ENCODE data around the gene POC1B. TPM values are rescaled to one million over a fixed set of nuclear protein-coding genes. Genes with fewer than 3 reads are reported as not detected.

The POC1B gene
- total RNA-seq, 1 experiment from 2014 or later, result 14.1 TPM

- Mint-ChIP-seq H3K4me1 (ENCODE audit: low read depth, unreplicated experiment) (peaks cover 24% of the 10 kb centered on the region), H3K9me3 (ENCODE audit: unreplicated experiment) (no peaks in the 10 kb centered on the region), H3K4me3 (ENCODE audit: unreplicated experiment) (no peak overlapping the region), H3K27me3 (ENCODE audit: insufficient read depth, unreplicated experiment) (no peaks in the 10 kb centered on the region), H3K27ac (ENCODE audit: unreplicated experiment) (no peak overlapping the region), H3K36me3 (ENCODE audit: insufficient read depth, unreplicated experiment) (no peaks in the 10 kb centered on the region)
- Histone ChIP-seq H3K27me3 (replicated peaks; ENCODE audit: control insufficient read depth, insufficient read depth, low read length) (no peaks in the 10 kb centered on the region), H3K4me3 (ENCODE audit: low read depth, low read length) (no peak overlapping the region), H3K36me3 (ENCODE audit: control insufficient read depth, insufficient read depth, low read length) (no peaks in the 10 kb centered on the region), H3K4me1 (peaks cover 41% of the 10 kb centered on the region), H3K9me3 (no peaks in the 10 kb centered on the region)
- no TSS peak for BruUV-seq (replicated peaks)
- no peak for DNase-seq
- no peak for TF ChIP-seq CTCF (IDR thresholded peaks at IDR 0.05; ENCODE audit: insufficient read depth in 1 of 2, low read depth in 1 of 2, low read length in 1 of 2, severe bottlenecking in 1 of 2, unreplicated experiment in 1 of 2)
- ChIA-PET POLR2A (no interaction called here), CTCF (no interaction called here)
- intact Hi-C loops (cut with micrococcal nuclease; ENCODE audit: unreplicated experiment), result loop anchor here (5.0 kb wide), 1 partner anchor 41 kb away; the partner anchor contains the start of gene DUSP6
These were observed 132.2 kb downstream of the POC1B start for GRCh38 chr12:89393551-89394121.

- no peaks in the 10 kb centered on the region for H3K36me3 ChIP-seq (ENCODE audit: control insufficient read depth, insufficient read depth, low read length)
- Mint-ChIP-seq H3K36me3 (ENCODE audit: insufficient read depth, unreplicated experiment) (no peaks in the 10 kb centered on the region), H3K4me1 (ENCODE audit: low read depth, unreplicated experiment) (peaks cover 24% of the 10 kb centered on the region), H3K27me3 (ENCODE audit: insufficient read depth, unreplicated experiment) (no peaks in the 10 kb centered on the region), H3K27ac (ENCODE audit: unreplicated experiment) (no peak overlapping the region), H3K9me3 (ENCODE audit: unreplicated experiment) (no peaks in the 10 kb centered on the region), H3K4me3 (ENCODE audit: unreplicated experiment) (no peak overlapping the region)
- intact Hi-C loops (cut with micrococcal nuclease; ENCODE audit: unreplicated experiment), result loop anchor here (5.0 kb wide), 1 partner anchor 40 kb away; the partner anchor contains the start of gene DUSP6
- H3K27me3 ChIP-seq (replicated peaks; ENCODE audit: control insufficient read depth, insufficient read depth, low read length), result no peaks in the 10 kb centered on the region
- DNase-seq, result no peak
- no peak overlapping the region for H3K4me3 ChIP-seq (ENCODE audit: low read depth, low read length)
- no peaks in the 10 kb centered on the region for H3K9me3 ChIP-seq
- peaks cover 41% of the 10 kb centered on the region for H3K4me1 ChIP-seq
- BruUV-seq (replicated peaks), result no TSS peak
- ChIA-PET CTCF (no interaction called here), POLR2A (no interaction called here)
- TF ChIP-seq CTCF (IDR thresholded peaks at IDR 0.05; ENCODE audit: insufficient read depth in 1 of 2, low read depth in 1 of 2, low read length in 1 of 2, severe bottlenecking in 1 of 2, unreplicated experiment in 1 of 2), result no peak
These were observed 133.5 kb downstream of the POC1B start for GRCh38 chr12:89392391-89392790.

GRCh38 chr12:89391726-89392336, 134.0 kb downstream of the POC1B start:
- no peaks in the 10 kb centered on the region for H3K9me3 ChIP-seq
- TF ChIP-seq CTCF (IDR thresholded peaks at IDR 0.05; ENCODE audit: insufficient read depth in 1 of 2, low read depth in 1 of 2, low read length in 1 of 2, severe bottlenecking in 1 of 2, unreplicated experiment in 1 of 2), result no peak
- H3K27me3 Mint-ChIP-seq (ENCODE audit: insufficient read depth, unreplicated experiment), result no peaks in the 10 kb centered on the region
- H3K4me3 ChIP-seq (ENCODE audit: low read depth, low read length), result no peak overlapping the region
- ChIA-PET CTCF (no interaction called here), POLR2A (interaction anchor here (1.6 kb wide), 1 partner anchor 13 kb away, joined by 5 read pairs; no protein-coding TSS in a partner anchor)
- H3K4me1 Mint-ChIP-seq (ENCODE audit: low read depth, unreplicated experiment), result peaks cover 26% of the 10 kb centered on the region
- H3K9me3 Mint-ChIP-seq (ENCODE audit: unreplicated experiment), result no peaks in the 10 kb centered on the region
- no peaks in the 10 kb centered on the region for H3K27me3 ChIP-seq (replicated peaks; ENCODE audit: control insufficient read depth, insufficient read depth, low read length)
- intact Hi-C loops (cut with micrococcal nuclease; ENCODE audit: unreplicated experiment), result loop anchor here (2.0 to 5.0 kb wide), 2 partner anchors 21 to 40 kb away; partner anchors contain the start of gene DUSP6
- peaks cover 42% of the 10 kb centered on the region for H3K4me1 ChIP-seq
- H3K27ac Mint-ChIP-seq (ENCODE audit: unreplicated experiment), result no peak overlapping the region
- DNase-seq, result no peak
- H3K36me3 Mint-ChIP-seq (ENCODE audit: insufficient read depth, unreplicated experiment), result no peaks in the 10 kb centered on the region
- H3K36me3 ChIP-seq (ENCODE audit: control insufficient read depth, insufficient read depth, low read length), result no peaks in the 10 kb centered on the region
- no peak overlapping the region for H3K4me3 Mint-ChIP-seq (ENCODE audit: unreplicated experiment)
- no TSS peak for BruUV-seq (replicated peaks)

Data from Caco-2 (cell line).